CD8-positive, alpha-beta memory T cell (primary cell): Measurements from ENCODE around the gene CARD11. TPM values are rescaled to one million over a fixed set of nuclear protein-coding genes. Genes with fewer than 3 reads are reported as not detected.

Source experiments
- CTCF ChIA-PET: fragments of 350-600 bp; sonication (Branson Sonifier 250); formaldehyde crosslinking; loops from one replicate; lab custom pipeline; 2021; ENCODE audit warnings: antibody characterized with exemption; lab: Charles Lee
- POLR2A ChIA-PET: fragments of 350-600 bp; sonication (Branson Sonifier 250); formaldehyde crosslinking; loops from one replicate; lab custom pipeline; 2021; ENCODE audit warnings: antibody characterized with exemption; lab: Charles Lee
- DNase-seq, 5 donors: peaks; one replicate each; pipeline versions ENCODE4 v3.0.0 to v3.0.0-alpha.2; 2020 to 2022; ENCODE audit warnings: mixed read lengths in 1 of 5
- H3K27ac ChIP-seq: one replicate; pipeline ENCODE4 v1.7.0; 2013; ENCODE audit warnings: low read depth, mild to moderate bottlenecking, low read length, moderate library complexity
- H3K27me3 ChIP-seq: 2 replicates; pipeline ENCODE4 v1.7.0; 2013; ENCODE audit warnings: low read length, mild to moderate bottlenecking; ENCODE audit not compliant: insufficient read depth, poor library complexity, severe bottlenecking
- H3K36me3 ChIP-seq: 2 replicates; pipeline ENCODE4 v1.7.0; 2013; ENCODE audit warnings: mild to moderate bottlenecking, low read length, moderate library complexity; ENCODE audit not compliant: insufficient read depth
- H3K4me1 ChIP-seq: 2 replicates; pipeline ENCODE4 v1.7.0; 2013; ENCODE audit warnings: mild to moderate bottlenecking, low read length, moderate library complexity; ENCODE audit not compliant: insufficient read depth
- H3K4me3 ChIP-seq: 2 replicates; pipeline ENCODE4 v1.7.0; 2013; ENCODE audit warnings: mild to moderate bottlenecking, low read length
- H3K9me3 ChIP-seq: 2 replicates; pipeline ENCODE4 v1.7.0; 2013; ENCODE audit warnings: mild to moderate bottlenecking, low read length
- H3K27ac Mint-ChIP-seq, 8 donors: one replicate each; pipeline ENCODE4 v1.8.0; 2020 to 2021; ENCODE audit warnings: mixed read lengths in 8 of 8, mild to moderate bottlenecking in 6 of 8, inconsistent platforms in 3 of 8, moderate library complexity in 3 of 8
- H3K27me3 Mint-ChIP-seq, 2 donors: one replicate each; pipeline ENCODE4 v1.8.0; 2020 to 2021; ENCODE audit warnings: mixed read lengths in 2 of 2, mild to moderate bottlenecking in 1 of 2, moderate library complexity in 1 of 2
- H3K36me3 Mint-ChIP-seq, 3 donors: one replicate each; pipeline ENCODE4 v1.8.0; 2020 to 2021; ENCODE audit warnings: mixed read lengths in 3 of 3, inconsistent platforms in 1 of 3, mild to moderate bottlenecking in 1 of 3
- H3K4me1 Mint-ChIP-seq, 3 donors: one replicate each; pipeline ENCODE4 v1.8.0; 2020 to 2021; ENCODE audit warnings: mixed read lengths in 3 of 3, inconsistent platforms in 1 of 3, mild to moderate bottlenecking in 1 of 3
- H3K4me3 Mint-ChIP-seq, 7 donors: one replicate each; pipeline ENCODE4 v1.8.0; 2020 to 2021; ENCODE audit warnings: mixed read lengths in 7 of 7, mild to moderate bottlenecking in 6 of 7, moderate library complexity in 4 of 7, inconsistent platforms in 2 of 7
- H3K9me3 Mint-ChIP-seq, 5 donors: one replicate each; pipeline ENCODE4 v1.8.0; 2020 to 2022; ENCODE audit warnings: mixed read lengths in 5 of 5, mild to moderate bottlenecking in 3 of 5, moderate library complexity in 2 of 5, inconsistent platforms in 1 of 5
- polyA plus RNA-seq: library from polyadenylated mRNA; unstranded; fragments of 300-500 nt; fragmentation: Illumina TruSeq; gene quantifications from one replicate; pipeline ENCODE4 v1.2.3, GENCODE V29; 2021
- total RNA-seq, 2 experiments: library from RNA; stranded (reverse); gene quantifications; one replicate each; pipeline ENCODE4 v1.2.3, GENCODE V29; 2021

Gene CARD11
- total and polyA plus RNA-seq, 3 experiments from 2014 or later, result 40.9 to 72.1 (median 68.4) TPM

DNA sequence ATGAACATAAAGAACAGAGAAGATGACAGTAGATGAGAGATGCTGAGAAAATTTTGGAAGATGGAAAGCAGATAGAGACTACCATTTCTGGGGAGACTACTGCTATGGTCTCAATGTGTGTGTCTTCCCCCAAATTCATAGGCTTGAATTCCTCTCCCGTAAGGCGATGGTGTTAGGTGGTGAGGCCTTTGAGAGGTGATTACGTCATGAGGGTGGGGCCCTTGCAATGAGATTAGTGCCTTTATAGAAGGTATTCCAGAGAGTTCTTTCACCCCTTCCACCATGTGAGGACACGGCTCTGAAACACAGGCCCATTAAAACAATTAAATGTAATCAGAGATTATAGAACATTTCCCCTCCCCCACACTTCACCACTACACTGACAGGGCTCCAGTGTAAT, 23.9 kb downstream of the CARD11 start:
- POLR2A ChIA-PET, result no interaction called here
- Histone ChIP-seq H3K36me3 (peaks cover 12% of the 10 kb centered on the region), H3K4me3 (no peak overlapping the region), H3K9me3 (peaks cover 8% of the 10 kb centered on the region), H3K27me3 (no peaks in the 10 kb centered on the region), H3K27ac (no peak overlapping the region), H3K4me1 (no peaks in the 10 kb centered on the region)
- peaks cover 40 to 66% (median 64%) of the 10 kb centered on the region in 3 donors for H3K4me1 Mint-ChIP-seq
- CTCF ChIA-PET, result interaction anchor here (1.3 kb wide), 1 partner anchor 54 kb away, joined by 4 read pairs; no protein-coding TSS in a partner anchor
- peaks cover 32 to 75% (median 41%) of the 10 kb centered on the region in 3 donors for H3K36me3 Mint-ChIP-seq
- no peak overlapping the region for H3K4me3 Mint-ChIP-seq
- peak overlapping the region in 3 of 8 donors; percentile 53 to 89 (median 84) for H3K27ac Mint-ChIP-seq
- H3K27me3 Mint-ChIP-seq, result no peaks in the 10 kb centered on the region
- no peak for DNase-seq
- H3K9me3 Mint-ChIP-seq, result peaks cover 13 to 28% (median 24%) of the 10 kb centered on the region in 5 donors

DNA sequence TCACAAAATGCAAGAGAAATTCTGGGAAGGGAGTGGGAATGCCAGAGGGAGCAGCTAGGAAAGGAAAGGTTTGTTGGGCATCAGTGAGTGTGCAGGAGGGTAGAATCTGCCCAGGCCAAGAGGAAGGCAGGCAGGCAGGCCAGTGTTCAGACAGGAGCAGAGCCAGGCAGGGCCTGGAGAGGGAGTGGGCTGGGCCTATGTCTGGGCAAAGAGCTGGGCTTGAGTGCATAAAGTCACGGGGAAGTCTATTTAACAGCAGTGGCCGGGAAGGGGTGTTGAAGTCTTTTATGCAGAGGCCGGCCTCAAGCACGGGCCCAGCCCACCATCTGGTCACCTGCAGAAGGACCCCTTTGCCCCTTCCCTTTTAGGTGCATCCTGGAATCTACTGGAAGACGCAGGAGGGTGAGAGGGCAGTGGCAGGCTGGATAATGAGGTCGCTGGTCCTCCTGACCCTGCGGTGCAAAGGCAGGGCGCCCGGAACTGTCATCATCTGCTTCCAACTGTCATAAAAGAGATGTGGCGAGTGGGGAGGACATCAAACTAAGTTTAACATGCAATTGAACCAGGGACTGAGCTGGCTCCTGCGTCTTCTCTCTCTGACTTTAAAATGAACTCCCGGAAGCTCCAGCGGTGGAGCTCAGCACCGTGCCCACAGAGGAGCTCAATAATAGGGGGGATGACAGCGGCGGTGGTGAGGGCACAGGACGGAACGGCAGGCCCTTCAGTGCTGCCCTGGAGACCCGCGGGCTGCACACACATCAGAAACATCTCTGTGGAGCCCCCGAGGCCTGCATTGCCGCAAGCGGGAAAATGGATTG, 29.5 kb downstream of the CARD11 start:
- Histone ChIP-seq H3K9me3 (no peaks in the 10 kb centered on the region), H3K4me3 (no peak overlapping the region), H3K27ac (no peak overlapping the region), H3K4me1 (peaks cover 34% of the 10 kb centered on the region), H3K36me3 (peaks cover 1% of the 10 kb centered on the region), H3K27me3 (no peaks in the 10 kb centered on the region)
- no peak for DNase-seq
- peaks cover 5 to 60% (median 12%) of the 10 kb centered on the region in 3 donors for H3K36me3 Mint-ChIP-seq
- peaks cover 40 to 81% (median 65%) of the 10 kb centered on the region in 3 donors for H3K4me1 Mint-ChIP-seq
- H3K27ac Mint-ChIP-seq, result peak overlapping the region in 4 of 8 donors; percentile 40 to 83 (median 64)
- H3K27me3 Mint-ChIP-seq, result no peaks in the 10 kb centered on the region
- CTCF ChIA-PET, result no interaction called here
- POLR2A ChIA-PET, result no interaction called here
- peaks cover 0 to under 1% (median 0%) of the 10 kb centered on the region in 5 donors for H3K9me3 Mint-ChIP-seq
- no peak overlapping the region for H3K4me3 Mint-ChIP-seq

DNA sequence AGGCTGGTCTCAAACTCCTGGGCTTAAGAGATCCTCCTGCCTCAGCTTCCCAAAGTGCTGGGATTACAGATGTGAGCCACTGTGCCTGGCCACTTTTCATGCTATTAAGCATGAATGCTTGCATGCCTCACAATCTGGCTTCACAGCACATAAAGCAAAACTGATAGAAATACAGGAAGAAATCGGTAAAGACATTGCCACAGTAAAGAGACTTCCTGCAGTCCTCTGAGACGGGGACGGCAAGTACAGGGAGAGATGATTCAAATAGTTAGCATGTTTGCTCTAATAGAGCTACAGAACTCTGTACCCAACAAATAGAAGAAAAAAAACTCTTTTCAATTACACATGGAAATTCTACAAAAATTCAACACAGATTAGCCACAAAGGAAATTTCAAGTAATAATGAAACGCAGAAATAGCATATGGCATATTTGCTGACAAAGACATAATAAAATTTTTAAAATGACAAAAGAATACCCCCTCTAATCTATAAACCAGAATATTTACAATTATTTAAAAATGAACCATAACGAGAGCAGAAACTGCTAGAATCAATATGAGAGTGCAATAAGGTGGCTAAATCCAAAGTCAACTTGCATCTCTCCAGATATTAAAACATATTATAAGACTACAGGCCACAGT, 32.3 kb downstream of the CARD11 start:
- H3K4me1 Mint-ChIP-seq, result peaks cover 61 to 95% (median 90%) of the 10 kb centered on the region in 3 donors
- POLR2A ChIA-PET, result no interaction called here
- peaks cover 3 to 60% (median 21%) of the 10 kb centered on the region in 3 donors for H3K36me3 Mint-ChIP-seq
- H3K27me3 ChIP-seq, result no peaks in the 10 kb centered on the region
- H3K9me3 Mint-ChIP-seq, result no peaks in the 10 kb centered on the region
- H3K4me3 ChIP-seq, result no peak overlapping the region
- H3K36me3 ChIP-seq, result peaks cover 7% of the 10 kb centered on the region
- H3K27me3 Mint-ChIP-seq, result no peaks in the 10 kb centered on the region
- CTCF ChIA-PET, result no interaction called here
- H3K4me1 ChIP-seq, result peaks cover 52% of the 10 kb centered on the region
- no peak overlapping the region for H3K27ac ChIP-seq
- peak overlapping the region; percentile 55 to 95 (median 84) for H3K27ac Mint-ChIP-seq
- no peaks in the 10 kb centered on the region for H3K9me3 ChIP-seq
- peak in 1 of 5 donors; percentile 12 for DNase-seq
- H3K4me3 Mint-ChIP-seq, result peak overlapping the region in 6 of 7 donors; percentile 54 to 66 (median 60)

DNA sequence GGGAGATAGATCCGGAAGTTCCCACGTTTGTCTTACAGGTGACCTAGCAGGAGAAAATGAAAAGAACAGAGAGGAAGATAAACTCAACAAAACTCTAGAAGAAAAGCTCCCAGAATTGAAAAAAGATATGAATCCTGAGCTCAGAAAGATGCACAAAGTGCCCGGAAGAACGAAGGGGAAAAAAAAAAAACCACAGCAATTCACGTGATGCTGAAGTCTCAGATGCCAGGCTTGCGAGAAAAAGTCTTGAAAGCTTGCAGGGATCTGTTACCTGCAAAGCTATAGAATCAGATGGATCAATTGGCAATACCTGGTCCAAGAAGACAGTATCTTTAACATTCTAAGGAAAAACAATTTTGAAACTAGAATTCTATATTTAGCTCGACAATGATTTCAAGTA, 33.5 kb downstream of the CARD11 start:
- Mint-ChIP-seq H3K27ac (peak overlapping the region; percentile 0 to 94 (median 68)), H3K9me3 (no peaks in the 10 kb centered on the region), H3K4me1 (peaks cover 61 to 91% (median 85%) of the 10 kb centered on the region in 3 donors), H3K27me3 (no peaks in the 10 kb centered on the region), H3K36me3 (peaks cover 3 to 56% (median 24%) of the 10 kb centered on the region in 3 donors), H3K4me3 (peak overlapping the region; percentile 24 to 66 (median 59))
- H3K9me3 ChIP-seq, result no peaks in the 10 kb centered on the region
- H3K27ac ChIP-seq, result no peak overlapping the region
- peaks cover 52% of the 10 kb centered on the region for H3K4me1 ChIP-seq
- ChIA-PET CTCF (interaction anchor here (0.8 kb wide), 1 partner anchor 27 kb away, joined by 3 read pairs; no protein-coding TSS in a partner anchor), POLR2A (interaction anchor here (1.1 kb wide), 1 partner anchor 27 kb away, joined by 3 read pairs; no protein-coding TSS in a partner anchor)
- H3K27me3 ChIP-seq, result no peaks in the 10 kb centered on the region
- peaks cover 12% of the 10 kb centered on the region for H3K36me3 ChIP-seq
- H3K4me3 ChIP-seq, result no peak overlapping the region
- peak in 1 of 5 donors; percentile 16 for DNase-seq

DNA sequence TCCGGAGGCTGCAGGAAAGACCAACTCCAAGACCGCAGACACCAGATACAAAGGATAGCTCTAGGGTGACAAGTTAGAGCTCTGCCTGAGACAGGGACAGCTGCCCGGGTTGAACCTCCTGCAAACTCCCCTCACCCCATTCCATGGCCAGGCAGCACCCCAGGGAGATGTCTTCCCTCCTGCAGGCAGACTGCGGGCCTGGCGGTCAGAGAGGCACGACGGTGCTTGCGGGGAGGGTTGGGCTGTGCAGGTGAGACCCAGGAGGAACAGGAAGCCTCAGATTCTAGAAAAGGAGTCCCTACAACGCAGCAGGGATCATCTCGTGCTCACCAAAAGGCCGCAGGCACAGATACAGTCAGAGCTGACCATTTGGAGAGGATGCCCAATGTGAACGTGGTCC, 34.6 kb downstream of the CARD11 start:
- no peaks in the 10 kb centered on the region for H3K27me3 Mint-ChIP-seq
- POLR2A ChIA-PET, result no interaction called here
- no peaks in the 10 kb centered on the region for H3K9me3 Mint-ChIP-seq
- peak overlapping the region in 5 of 8 donors; percentile 55 to 97 (median 86) for H3K27ac Mint-ChIP-seq
- Histone ChIP-seq H3K4me3 (no peak overlapping the region), H3K4me1 (peaks cover 54% of the 10 kb centered on the region), H3K9me3 (no peaks in the 10 kb centered on the region), H3K27me3 (no peaks in the 10 kb centered on the region), H3K36me3 (peaks cover 15% of the 10 kb centered on the region), H3K27ac (no peak overlapping the region)
- no peak overlapping the region for H3K4me3 Mint-ChIP-seq
- DNase-seq, result no peak
- H3K36me3 Mint-ChIP-seq, result peaks cover 3 to 47% (median 24%) of the 10 kb centered on the region in 3 donors
- peaks cover 58 to 83% (median 83%) of the 10 kb centered on the region in 3 donors for H3K4me1 Mint-ChIP-seq
- CTCF ChIA-PET, result no interaction called here

DNA sequence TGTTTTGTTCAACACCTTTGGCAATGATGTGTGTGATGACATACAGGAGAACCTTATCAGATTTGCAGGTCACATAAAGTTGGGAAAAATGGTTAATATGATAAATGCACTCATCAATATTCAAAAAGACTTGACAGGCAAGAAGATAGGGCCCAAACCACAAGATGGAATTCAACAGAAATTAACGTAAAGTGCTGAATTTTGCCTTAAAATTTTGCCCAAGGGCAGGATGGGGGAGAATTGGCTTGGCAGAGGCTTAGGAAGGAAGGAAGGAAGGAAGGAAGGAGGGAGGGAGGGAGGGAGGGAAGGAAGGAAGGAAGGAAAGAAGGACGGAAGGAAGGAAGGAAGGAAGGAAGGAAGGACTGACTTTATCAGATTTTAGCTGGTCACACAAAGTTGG, 35.3 kb downstream of the CARD11 start:
- Mint-ChIP-seq H3K36me3 (peaks cover 0 to 47% (median 21%) of the 10 kb centered on the region in 3 donors), H3K4me3 (peak overlapping the region in 2 of 7 donors; percentile 5 to 66), H3K27ac (peak overlapping the region; percentile 6 to 97 (median 80)), H3K27me3 (peaks cover 0 to 2% of the 10 kb centered on the region in 2 donors), H3K4me1 (peaks cover 61 to 83% (median 83%) of the 10 kb centered on the region in 3 donors), H3K9me3 (no peaks in the 10 kb centered on the region)
- Histone ChIP-seq H3K27me3 (no peaks in the 10 kb centered on the region), H3K4me3 (no peak overlapping the region), H3K27ac (no peak overlapping the region), H3K4me1 (peaks cover 61% of the 10 kb centered on the region), H3K9me3 (no peaks in the 10 kb centered on the region), H3K36me3 (peaks cover 21% of the 10 kb centered on the region)
- no peak for DNase-seq
- CTCF ChIA-PET, result interaction anchor here (0.8 kb wide), 1 partner anchor 146 kb away, joined by 3 read pairs; no protein-coding TSS in a partner anchor
- POLR2A ChIA-PET, result no interaction called here

DNA sequence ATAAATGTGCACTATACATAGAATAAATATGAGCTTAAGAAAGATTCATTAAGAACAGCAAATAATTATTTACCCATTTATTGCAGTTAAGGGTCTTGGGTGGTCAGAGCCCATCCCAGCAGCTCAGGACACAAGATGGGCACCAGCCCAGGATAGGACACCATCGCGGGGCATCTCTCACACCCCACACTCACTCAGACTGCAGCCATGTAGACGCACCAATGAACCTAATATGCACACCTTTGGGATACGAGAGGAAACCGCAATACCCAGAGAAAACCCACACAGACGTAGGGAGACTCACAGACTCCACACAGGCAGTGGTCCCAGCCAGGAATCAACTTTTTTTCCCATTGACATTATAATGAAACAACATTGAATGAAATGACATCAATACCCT, 36.0 kb downstream of the CARD11 start:
- H3K27ac Mint-ChIP-seq, result peak overlapping the region in 6 of 8 donors; percentile 48 to 97 (median 78)
- Histone ChIP-seq H3K27me3 (no peaks in the 10 kb centered on the region), H3K4me1 (peaks cover 60% of the 10 kb centered on the region), H3K36me3 (peaks cover 21% of the 10 kb centered on the region), H3K27ac (no peak overlapping the region), H3K4me3 (no peak overlapping the region), H3K9me3 (no peaks in the 10 kb centered on the region)
- H3K4me1 Mint-ChIP-seq, result peaks cover 61 to 78% (median 77%) of the 10 kb centered on the region in 3 donors
- ChIA-PET POLR2A (no interaction called here), CTCF (interaction anchor here (0.8 kb wide), 1 partner anchor 147 kb away, joined by 3 read pairs; no protein-coding TSS in a partner anchor)
- no peaks in the 10 kb centered on the region for H3K9me3 Mint-ChIP-seq
- no peak for DNase-seq
- no peak overlapping the region for H3K4me3 Mint-ChIP-seq
- peaks cover 0 to 2% of the 10 kb centered on the region in 2 donors for H3K27me3 Mint-ChIP-seq
- H3K36me3 Mint-ChIP-seq, result peaks cover 0 to 44% (median 14%) of the 10 kb centered on the region in 3 donors
